ENCODE measurements around the gene RABAC1.

The RABAC1 gene

DNA sequence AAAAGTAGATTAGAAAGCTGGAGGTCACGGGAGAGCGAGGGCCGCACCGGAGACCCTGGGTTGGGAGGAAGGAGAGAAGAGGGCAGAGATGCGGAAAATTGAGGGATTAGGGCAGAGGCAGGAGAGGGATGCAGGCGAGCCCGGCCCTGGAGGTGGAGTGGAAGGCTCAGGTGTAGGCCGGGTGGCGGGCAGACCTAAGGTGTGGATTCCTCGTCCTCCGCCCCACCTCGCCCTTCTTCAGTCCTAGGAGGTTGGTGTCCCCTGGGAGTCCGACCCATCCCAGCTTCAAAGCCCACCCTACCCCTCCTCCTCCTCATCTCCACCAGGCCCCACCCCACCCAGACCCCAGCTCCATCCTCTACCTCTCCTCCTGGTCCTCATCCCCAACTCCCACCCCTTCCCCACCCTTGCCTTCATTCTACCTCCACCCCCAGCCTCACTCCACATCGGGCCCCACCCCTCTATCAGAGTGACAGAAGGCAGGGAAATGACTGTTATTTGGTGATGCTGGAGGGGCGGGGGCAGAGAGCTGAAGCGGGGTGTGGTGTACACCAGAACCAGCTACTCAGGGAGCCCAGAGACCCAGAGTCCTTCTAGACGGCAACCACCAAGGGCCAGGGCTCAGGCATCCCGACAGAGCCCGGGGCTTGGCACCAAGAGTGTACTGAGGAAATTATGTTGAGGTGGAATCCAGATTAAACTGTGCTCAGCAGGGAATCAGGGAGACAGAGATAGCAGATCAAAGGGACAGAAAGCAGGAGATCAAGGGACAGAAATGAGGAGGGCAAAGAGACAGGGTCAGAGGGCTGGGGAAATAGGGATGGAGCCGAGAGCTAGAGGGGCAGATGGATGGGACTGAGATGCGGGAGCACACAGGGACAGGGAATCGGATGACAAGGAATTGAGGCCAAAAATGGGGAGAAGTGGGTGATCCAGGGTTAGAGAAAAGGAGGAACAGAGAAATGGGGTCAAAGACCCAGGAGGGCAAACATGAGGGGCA is 37.2 kb downstream of the RABAC1 start:
- peaks cover 6% of the 10 kb centered on the region for H3K4me1 ChIP-seq (ENCODE audit: insufficient read depth, insufficient read length)
- H3K27me3 ChIP-seq (ENCODE audit: insufficient read depth, insufficient read length) = peaks cover 90% of the 10 kb centered on the region
- no peaks in the 10 kb centered on the region for H3K9me3 ChIP-seq (ENCODE audit: insufficient read depth, low read length)
- no peak overlapping the region for H3K9ac ChIP-seq (ENCODE audit: insufficient read length, low read depth)
- TF ChIP-seq YY1 (IDR thresholded peaks at IDR 0.05; ENCODE audit: insufficient read depth, insufficient read length) = no peak
- no peaks in the 10 kb centered on the region for H3K36me3 ChIP-seq (ENCODE audit: insufficient read depth, insufficient read length, low read length)
- H3K4me3 ChIP-seq (ENCODE audit: insufficient read length, low read depth) = no peak overlapping the region
- DNase-seq (ENCODE audit: low read depth, low spot score) = no peak

GRCh38 chr19:41920882-41921576 is 38.1 kb downstream of the RABAC1 start:
- H3K4me1 ChIP-seq (ENCODE audit: insufficient read depth, insufficient read length) = peaks cover 6% of the 10 kb centered on the region
- H3K9ac ChIP-seq (ENCODE audit: insufficient read length, low read depth) = no peak overlapping the region
- peaks cover 90% of the 10 kb centered on the region for H3K27me3 ChIP-seq (ENCODE audit: insufficient read depth, insufficient read length)
- H3K9me3 ChIP-seq (ENCODE audit: insufficient read depth, low read length) = no peaks in the 10 kb centered on the region
- TF ChIP-seq ZNF274 (IDR thresholded peaks at IDR 0.05; ENCODE audit: low read depth, low read length) (no peak), SUZ12 (IDR thresholded peaks at IDR 0.05; ENCODE audit: extremely low read depth, insufficient read depth, insufficient read length) (no peak)
- DNase-seq (ENCODE audit: low read depth, low spot score) = no peak
- no peaks in the 10 kb centered on the region for H3K36me3 ChIP-seq (ENCODE audit: insufficient read depth, insufficient read length, low read length)
- H3K4me3 ChIP-seq (ENCODE audit: insufficient read length, low read depth) = no peak overlapping the region

- H3K27me3 ChIP-seq (ENCODE audit: insufficient read depth, insufficient read length) = peaks cover 90% of the 10 kb centered on the region
- H3K9ac ChIP-seq (ENCODE audit: insufficient read length, low read depth) = no peak overlapping the region
- TF ChIP-seq SUZ12 (IDR thresholded peaks at IDR 0.05; ENCODE audit: extremely low read depth, insufficient read depth, insufficient read length) (no peak), YY1 (IDR thresholded peaks at IDR 0.05; ENCODE audit: insufficient read depth, insufficient read length) (no peak), ZNF274 (IDR thresholded peaks at IDR 0.05; ENCODE audit: low read depth, low read length) (no peak)
- no peak overlapping the region for H3K4me3 ChIP-seq (ENCODE audit: insufficient read length, low read depth)
- H3K9me3 ChIP-seq (ENCODE audit: insufficient read depth, low read length) = no peaks in the 10 kb centered on the region
- DNase-seq (ENCODE audit: low read depth, low spot score) = no peak
- H3K36me3 ChIP-seq (ENCODE audit: insufficient read depth, insufficient read length, low read length) = no peaks in the 10 kb centered on the region
- peaks cover 6% of the 10 kb centered on the region for H3K4me1 ChIP-seq (ENCODE audit: insufficient read depth, insufficient read length)
Observed at GRCh38 chr19:41919948-41920712, 39.0 kb downstream of the RABAC1 start.

- Histone ChIP-seq H3K9ac (ENCODE audit: insufficient read length, low read depth) (no peak overlapping the region), H3K9me3 (ENCODE audit: insufficient read depth, low read length) (no peaks in the 10 kb centered on the region), H3K4me1 (ENCODE audit: insufficient read depth, insufficient read length) (peaks cover 9% of the 10 kb centered on the region), H3K4me3 (ENCODE audit: insufficient read length, low read depth) (no peak overlapping the region), H3K27me3 (ENCODE audit: insufficient read depth, insufficient read length) (peaks cover 90% of the 10 kb centered on the region), H3K36me3 (ENCODE audit: insufficient read depth, insufficient read length, low read length) (no peaks in the 10 kb centered on the region)
- DNase-seq (ENCODE audit: low read depth, low spot score) = no peak
- TF ChIP-seq ZNF274 (IDR thresholded peaks at IDR 0.05; ENCODE audit: low read depth, low read length) (no peak), YY1 (IDR thresholded peaks at IDR 0.05; ENCODE audit: insufficient read depth, insufficient read length) (no peak), SUZ12 (IDR thresholded peaks at IDR 0.05; ENCODE audit: extremely low read depth, insufficient read depth, insufficient read length) (no peak)
Observed at GRCh38 chr19:41918653-41919244, 40.4 kb downstream of the RABAC1 start.

DNA sequence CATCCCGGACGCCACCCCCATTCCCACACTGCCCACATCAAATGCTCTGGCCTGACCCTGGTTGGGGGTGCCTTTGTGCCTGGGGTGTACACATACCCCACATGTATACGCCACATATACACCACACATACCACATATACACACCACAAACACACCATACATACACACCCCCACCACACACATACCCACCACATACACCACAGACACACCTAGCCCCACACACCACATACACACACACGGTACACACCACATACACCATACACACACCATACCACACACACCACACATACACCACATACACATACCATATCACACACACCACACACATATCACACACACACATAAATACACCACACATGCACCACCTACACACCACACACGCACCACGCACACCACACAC is 41.0 kb downstream of the RABAC1 start:
- DNase-seq (ENCODE audit: low read depth, low spot score) = no peak
- H3K9me3 ChIP-seq (ENCODE audit: insufficient read depth, low read length) = no peaks in the 10 kb centered on the region
- no peak overlapping the region for H3K4me3 ChIP-seq (ENCODE audit: insufficient read length, low read depth)
- H3K36me3 ChIP-seq (ENCODE audit: insufficient read depth, insufficient read length, low read length) = no peaks in the 10 kb centered on the region
- no peak for TF ChIP-seq YY1 (IDR thresholded peaks at IDR 0.05; ENCODE audit: insufficient read depth, insufficient read length)
- no peak for TF ChIP-seq ZNF274 (IDR thresholded peaks at IDR 0.05; ENCODE audit: low read depth, low read length)
- peaks cover 9% of the 10 kb centered on the region for H3K4me1 ChIP-seq (ENCODE audit: insufficient read depth, insufficient read length)
- H3K9ac ChIP-seq (ENCODE audit: insufficient read length, low read depth) = no peak overlapping the region
- peaks cover 92% of the 10 kb centered on the region for H3K27me3 ChIP-seq (ENCODE audit: insufficient read depth, insufficient read length)

DNA sequence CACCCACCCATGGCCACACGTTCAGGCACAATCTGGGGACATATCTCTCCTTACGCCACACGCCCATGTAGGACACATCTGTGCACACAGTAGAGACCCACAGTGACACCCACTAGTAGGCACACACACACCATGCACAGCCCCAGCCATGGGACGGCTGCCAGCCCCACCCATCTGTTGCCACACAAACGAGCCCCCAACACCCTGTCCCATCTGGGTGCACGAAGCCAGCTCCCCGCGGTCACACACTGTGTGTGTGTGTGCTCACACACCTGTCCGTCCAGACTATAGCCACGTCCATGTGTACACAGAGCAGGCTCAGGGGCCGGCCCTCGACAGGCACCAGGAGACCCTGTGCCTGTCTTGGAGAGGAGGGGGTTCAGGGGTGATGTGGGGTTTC is 41.4 kb downstream of the RABAC1 start:
- Histone ChIP-seq H3K9me3 (ENCODE audit: insufficient read depth, low read length) (no peaks in the 10 kb centered on the region), H3K36me3 (ENCODE audit: insufficient read depth, insufficient read length, low read length) (no peaks in the 10 kb centered on the region), H3K4me3 (ENCODE audit: insufficient read length, low read depth) (no peak overlapping the region), H3K27me3 (ENCODE audit: insufficient read depth, insufficient read length) (peaks cover 92% of the 10 kb centered on the region), H3K9ac (ENCODE audit: insufficient read length, low read depth) (no peak overlapping the region), H3K4me1 (ENCODE audit: insufficient read depth, insufficient read length) (peaks cover 9% of the 10 kb centered on the region)
- no peak for DNase-seq (ENCODE audit: low read depth, low spot score)
- no peak for TF ChIP-seq SUZ12 (IDR thresholded peaks at IDR 0.05; ENCODE audit: extremely low read depth, insufficient read depth, insufficient read length)
- no peak for TF ChIP-seq ZNF274 (IDR thresholded peaks at IDR 0.05; ENCODE audit: low read depth, low read length)
- no peak for TF ChIP-seq YY1 (IDR thresholded peaks at IDR 0.05; ENCODE audit: insufficient read depth, insufficient read length)

Data from NT2/D1 (cell line).